Endothelial cell of umbilical vein (primary cell): Measurements from ENCODE around the gene LGALS8. TPM values are rescaled to one million over a fixed set of nuclear protein-coding genes. Genes with fewer than 3 reads are reported as not detected.
A peak's percentile ranks its signal among the peaks of the same experiment; 100 is the strongest.

Experiments used
- BruUV-seq: library from RNA; stranded (reverse); fragments of 400-500 nt; replicated peaks from 2 replicates; lab custom pipeline; 2021; lab: Mats Ljungman, UMichigan
- CTCF ChIA-PET: fragments of 300-600, 350-600 bp; sonication (Branson Sonifier 250); formaldehyde crosslinking; loops from one replicate; lab custom pipeline; 2021; ENCODE audit warnings: antibody characterized with exemption, inconsistent platforms; lab: Charles Lee
- POLR2A ChIA-PET: fragments of 300-600, 350-600 bp; sonication (Branson Sonifier 250); formaldehyde crosslinking; loops from one replicate; lab custom pipeline; 2021; ENCODE audit warnings: antibody characterized with exemption, inconsistent platforms; lab: Charles Lee
- DNase-seq: peaks from one replicate; pipeline ENCODE4 v3.0.0-alpha.2; 2011; ENCODE audit warnings: low read depth, low spot score
- FAIRE-seq: peaks from 2 replicates; lab custom pipeline; 2011; peaks lifted over from hg19 to GRCh38; lab: Jason Lieb, UNC
- H2AFZ ChIP-seq: 2 replicates; pipeline ENCODE4 v1.6.0; 2012; ENCODE audit warnings: low read depth, low read length, control low read depth, inconsistent platforms
- H3K27ac ChIP-seq: 2 replicates; pipeline ENCODE4 v1.5.1; 2011; ENCODE audit warnings: low read depth, mild to moderate bottlenecking, control low read depth, low read length, moderate library complexity; ENCODE audit not compliant: insufficient read depth
- H3K27me3 ChIP-seq, 2 experiments: 2 replicates each; pipeline versions ENCODE4 v1.6.0 to v1.6.1; 2011; ENCODE audit warnings: low read length in 2 of 2, mixed read lengths in 1 of 2; ENCODE audit not compliant: control insufficient read depth in 2 of 2, insufficient read depth in 2 of 2
- H3K36me3 ChIP-seq, 2 experiments: 2 replicates in 1 of 2; 3 replicates in 1 of 2; pipeline ENCODE4 v1.5.1; 2011; ENCODE audit warnings: low read length in 2 of 2, mild to moderate bottlenecking in 1 of 2, moderate library complexity in 1 of 2; ENCODE audit not compliant: control insufficient read depth in 2 of 2, insufficient read depth in 2 of 2; ENCODE audit errors: extremely low read depth in 1 of 2
- H3K4me1 ChIP-seq: 3 replicates; pipeline ENCODE4 v1.5.1; 2011; ENCODE audit warnings: mild to moderate bottlenecking, low read length; ENCODE audit not compliant: control insufficient read depth, insufficient read depth; ENCODE audit errors: extremely low read depth
- H3K4me2 ChIP-seq: 2 replicates; pipeline ENCODE4 v1.6.1; 2011; ENCODE audit warnings: low read length, control low read depth, mixed read lengths; ENCODE audit not compliant: insufficient read depth
- H3K4me3 ChIP-seq, 3 experiments: fragments of 200-600 bp in 1 of 3; sonication (generic), shearing (Covaris generic) in 1 of 3; replicated peaks in 1 of 3; 2 replicates each; pipeline ENCODE4 v1.5.1; 2011 to 2016; ENCODE audit warnings: control low read depth in 3 of 3, low read length in 3 of 3, mild to moderate bottlenecking in 2 of 3, inconsistent platforms in 1 of 3, low read depth in 1 of 3, moderate library complexity in 1 of 3; ENCODE audit not compliant: insufficient read depth in 1 of 3
- H3K79me2 ChIP-seq: 2 replicates; pipeline ENCODE4 v1.6.0; 2012; ENCODE audit warnings: low read length, inconsistent platforms; ENCODE audit not compliant: control insufficient read depth, insufficient read depth
- H3K9ac ChIP-seq: replicated peaks from 2 replicates; pipeline ENCODE3; 2011; ENCODE audit warnings: low read length, control low read depth; ENCODE audit not compliant: insufficient read depth; ENCODE audit errors: extremely low read depth
- H3K9me1 ChIP-seq: replicated peaks from 3 replicates; pipeline ENCODE4 v1.6.0; 2011; ENCODE audit warnings: mild to moderate bottlenecking, low read length; ENCODE audit not compliant: control insufficient read depth, insufficient read depth; ENCODE audit errors: extremely low read depth
- H3K9me3 ChIP-seq: replicated peaks from 2 replicates; pipeline ENCODE4 v1.5.1; 2012; ENCODE audit warnings: low read length, inconsistent platforms; ENCODE audit not compliant: control insufficient read depth, insufficient read depth
- H4K20me1 ChIP-seq: replicated peaks from 2 replicates; pipeline ENCODE3; 2011; ENCODE audit warnings: mild to moderate bottlenecking, low read length; ENCODE audit not compliant: control insufficient read depth, insufficient read depth; ENCODE audit errors: extremely low read depth
- CTCF ChIP-seq, 2 donors: IDR thresholded peaks; 1 replicate in 1 of 2; 2 replicates in 1 of 2; pipeline ENCODE4 v1.5.1; 2011; ENCODE audit warnings: low read length in 2 of 2, mild to moderate bottlenecking in 2 of 2, moderate library complexity in 2 of 2, control low read depth in 1 of 2, inconsistent platforms in 1 of 2, low read depth in 1 of 2; ENCODE audit not compliant: insufficient read depth in 1 of 2; ENCODE audit errors: extremely low read depth in 1 of 2
- EZH2 ChIP-seq: IDR thresholded peaks from 2 replicates; pipeline ENCODE4 v1.6.1; 2012; ENCODE audit warnings: borderline replicate concordance, low read depth, mild to moderate bottlenecking, moderate library complexity, low read length, inconsistent platforms; ENCODE audit not compliant: severe bottlenecking
- FOS ChIP-seq: IDR thresholded peaks from 2 replicates; pipeline ENCODE4 v1.6.1; 2011; ENCODE audit warnings: mild to moderate bottlenecking, low read length, moderate library complexity, borderline replicate concordance; ENCODE audit not compliant: insufficient read depth
- GATA2 ChIP-seq: IDR thresholded peaks from 2 replicates; pipeline ENCODE4 v1.7.0; 2011; ENCODE audit warnings: low read depth, mild to moderate bottlenecking, moderate library complexity, mixed read lengths, low read length; ENCODE audit not compliant: insufficient read length, insufficient read depth
- JUN ChIP-seq: IDR thresholded peaks from 2 replicates; pipeline ENCODE4 v1.6.1; 2011; ENCODE audit warnings: borderline replicate concordance, low read depth; ENCODE audit not compliant: insufficient read length, insufficient read depth
- MYC ChIP-seq: IDR thresholded peaks from one replicate; pipeline ENCODE4 v1.6.1; 2011; ENCODE audit warnings: mild to moderate bottlenecking, low read depth, low read length
- POLR2A ChIP-seq: IDR thresholded peaks from 2 replicates; pipeline ENCODE4 v1.6.1; 2012; ENCODE audit warnings: low read depth, mild to moderate bottlenecking, control low read depth, low read length
- POLR2AphosphoS5 ChIP-seq: IDR thresholded peaks from 2 replicates; pipeline ENCODE4 v1.6.1; 2012; ENCODE audit warnings: low read depth, mild to moderate bottlenecking, control low read depth, low read length, moderate library complexity; ENCODE audit not compliant: insufficient read depth
- dilution Hi-C: fragments of 300-500 bp; cut with MboI; formaldehyde crosslinking; loops from one replicate; pipeline ENCODE4 v1.15.0; 2019; ENCODE audit warnings: low sequenced_read_pairs; ENCODE audit not compliant: extremely low pct_ligation_motif_present
- intact Hi-C: fragments of 100-400 bp; cut with micrococcal nuclease; formaldehyde crosslinking; loops from one replicate; pipeline ENCODE4 v1.10.0; 2022
- polyA plus RNA-seq, 4 experiments: library from polyadenylated mRNA; depleted of rRNA in 3 of 4; stranded (reverse) in 3 of 4; unstranded in 1 of 4; fragments of >200 nt; gene quantifications; 2 replicates each; pipeline versions ENCODE4 v1.2.1 to v1.2.3, GENCODE V29; 2011 to 2012; ENCODE audit warnings: missing spikeins in 1 of 4
- total RNA-seq: library from RNA; stranded (reverse); gene quantifications from 2 replicates; pipeline ENCODE4 v1.2.3, GENCODE V29; 2021
- TF ChIP-seq, protein P1 (sequence below): IDR thresholded peaks from 2 replicates; pipeline ENCODE4 v1.6.1; 2011; ENCODE audit not compliant: insufficient read depth, insufficient read length

The LGALS8 gene
- total and polyA plus RNA-seq, 2 donors (not counting 3 experiments of a cell fraction or from before 2014, with no cell fraction given), result 45.6 to 49.9 TPM

DNA sequence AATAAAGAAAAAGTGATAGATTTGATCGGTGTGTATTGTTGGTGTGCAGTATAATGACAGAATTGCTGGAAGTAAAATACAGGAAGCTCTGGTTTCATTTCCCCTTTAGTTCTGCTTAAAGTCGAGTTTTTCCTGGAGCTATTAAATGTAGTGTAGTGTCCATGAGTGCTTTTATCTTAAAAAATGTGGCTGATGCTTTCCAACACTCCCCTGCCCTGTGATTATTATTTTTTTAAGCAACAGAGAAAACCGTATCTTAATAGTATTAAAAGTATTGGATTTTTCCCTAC, 1.1 kb downstream of the LGALS8 start:
- Histone ChIP-seq H4K20me1 (no peaks in the 10 kb centered on the region), H3K79me2 (peaks cover 7% of the 10 kb centered on the region), H3K36me3 (no peaks in the 10 kb centered on the region), H3K4me3 (peak overlapping the region; percentile 83 to 95 (median 83)), H3K4me2 (peak overlapping the region; percentile 93), H3K9me3 (no peaks in the 10 kb centered on the region), H3K9ac (peak overlapping the region; percentile 84), H2AFZ (peak overlapping the region; percentile 81), H3K27me3 (no peaks in the 10 kb centered on the region), H3K9me1 (no peaks in the 10 kb centered on the region), H3K4me1 (no peaks in the 10 kb centered on the region), H3K27ac (peak overlapping the region; percentile 72)
- CTCF ChIA-PET, result interaction anchor here (1.2 to 2.2 kb wide), 2 partner anchors 14 to 234 kb away, joined by 3 to 6 read pairs; no protein-coding TSS in a partner anchor
- BruUV-seq, result no TSS peak
- dilution Hi-C loops (no loop called here), intact Hi-C loops (loop anchor here (1.0 to 10.0 kb wide), 4 partner anchors 22 to 540 kb away; partner anchors contain the start of genes ERO1B and MTR)
- POLR2A ChIA-PET, result interaction anchor here (0.6 to 1.0 kb wide), 2 partner anchors 21 to 419 kb away, joined by 4 to 10 read pairs; no protein-coding TSS in a partner anchor
- DNase-seq (no peak), FAIRE-seq (no peak)
- no peak for TF ChIP-seq POLR2AphosphoS5
- no peak for TF ChIP-seq JUN
- no peak for TF ChIP-seq GATA2
- TF ChIP-seq MYC, result no peak
- TF ChIP-seq POLR2A, result no peak
- TF ChIP-seq, protein P1, sequence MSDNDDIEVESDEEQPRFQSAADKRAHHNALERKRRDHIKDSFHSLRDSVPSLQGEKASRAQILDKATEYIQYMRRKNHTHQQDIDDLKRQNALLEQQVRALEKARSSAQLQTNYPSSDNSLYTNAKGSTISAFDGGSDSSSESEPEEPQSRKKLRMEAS, result no peak
- no peak for TF ChIP-seq CTCF (IDR thresholded peaks at IDR 0.05; ENCODE audit: extremely low read depth in 1 of 2, insufficient read depth in 1 of 2, low read depth in 1 of 2, low read length in 2 of 2)
- TF ChIP-seq FOS, result no peak
- TF ChIP-seq EZH2, result no peak
